ENCODE results near the gene LRRC73.
A peak's percentile ranks its signal among the peaks of the same experiment; 100 is the strongest.
"Not testable (repeated sequence)": the region's sequence is repeated elsewhere in the genome, so short reads cannot be mapped to it uniquely, and the experiment has no call there.

Gene LRRC73

DNA sequence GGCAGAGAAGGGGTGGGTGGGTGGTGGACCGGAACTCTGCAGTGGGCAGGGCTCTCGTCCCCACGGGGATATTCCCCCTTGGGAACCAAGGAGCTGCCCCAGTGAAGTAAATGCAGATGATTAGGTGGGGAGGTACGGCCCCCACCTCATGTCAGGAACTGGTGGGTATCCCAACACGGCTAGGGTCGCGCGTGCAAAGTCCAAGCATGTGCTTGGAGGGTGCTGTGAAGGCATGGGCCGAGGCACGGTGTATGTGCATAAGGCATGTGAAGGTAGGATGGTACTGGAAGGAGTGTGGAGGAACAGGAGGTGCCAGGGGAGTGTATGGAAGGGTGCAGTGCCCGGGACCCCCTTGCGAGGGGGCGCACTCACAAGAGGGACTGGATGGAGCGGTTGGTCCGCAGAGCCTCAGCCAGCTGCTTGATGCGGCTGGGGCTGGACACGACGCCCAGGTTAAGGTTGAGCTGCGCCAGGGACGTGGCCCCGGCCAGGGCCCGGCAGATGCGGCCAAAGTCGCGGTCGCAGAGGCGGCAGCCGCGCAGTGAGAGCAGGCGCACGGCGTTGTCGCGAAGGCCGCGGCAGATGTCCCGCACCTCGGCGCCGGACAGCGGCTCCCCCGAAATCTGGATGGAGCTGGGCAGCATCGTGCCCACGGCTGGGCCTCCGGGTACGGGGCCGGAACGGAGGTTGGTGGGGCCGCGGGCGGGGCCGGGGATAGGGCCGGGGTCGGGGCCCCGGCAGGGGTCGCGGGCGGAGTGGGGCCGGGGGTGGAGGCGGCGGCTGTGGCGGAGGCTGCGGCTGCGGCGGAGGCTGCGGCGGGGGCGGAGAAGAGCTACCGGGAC is 783 bp downstream of the LRRC73 start:
- no peak for DNase-seq

DNA sequence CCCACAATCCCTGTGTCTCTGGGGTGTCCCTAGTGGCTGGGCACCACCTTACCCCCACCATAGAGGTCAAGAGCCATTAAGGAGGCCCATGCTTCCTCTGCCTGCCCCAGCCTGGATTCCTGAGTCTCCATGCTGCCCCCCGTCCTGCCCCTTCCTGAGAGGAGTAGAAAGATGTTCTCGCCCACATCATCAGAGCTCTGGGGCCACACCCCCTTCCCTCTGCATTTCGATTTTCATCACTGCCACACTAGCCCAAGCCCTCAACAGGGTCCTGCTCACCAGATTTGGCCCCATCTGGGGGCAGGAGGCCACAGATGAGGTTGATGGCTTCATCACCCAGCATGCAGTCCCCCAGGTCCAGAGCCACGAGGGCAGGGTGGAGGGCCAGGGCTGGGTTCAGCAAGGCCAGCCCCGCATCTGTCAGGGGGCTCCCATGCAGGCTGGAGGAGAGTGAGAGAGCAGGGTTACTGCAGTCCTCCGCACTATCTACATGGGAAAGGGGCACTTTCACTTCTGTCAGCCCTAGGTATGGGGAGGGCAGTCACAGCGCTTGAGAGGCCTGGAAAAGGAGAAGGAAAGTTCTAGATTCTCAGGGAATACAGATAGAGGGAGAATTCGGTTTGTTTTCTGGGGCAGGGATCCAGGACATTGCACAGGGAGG is 1.5 kb downstream of the LRRC73 start:
- DNase-seq = no peak

DNA sequence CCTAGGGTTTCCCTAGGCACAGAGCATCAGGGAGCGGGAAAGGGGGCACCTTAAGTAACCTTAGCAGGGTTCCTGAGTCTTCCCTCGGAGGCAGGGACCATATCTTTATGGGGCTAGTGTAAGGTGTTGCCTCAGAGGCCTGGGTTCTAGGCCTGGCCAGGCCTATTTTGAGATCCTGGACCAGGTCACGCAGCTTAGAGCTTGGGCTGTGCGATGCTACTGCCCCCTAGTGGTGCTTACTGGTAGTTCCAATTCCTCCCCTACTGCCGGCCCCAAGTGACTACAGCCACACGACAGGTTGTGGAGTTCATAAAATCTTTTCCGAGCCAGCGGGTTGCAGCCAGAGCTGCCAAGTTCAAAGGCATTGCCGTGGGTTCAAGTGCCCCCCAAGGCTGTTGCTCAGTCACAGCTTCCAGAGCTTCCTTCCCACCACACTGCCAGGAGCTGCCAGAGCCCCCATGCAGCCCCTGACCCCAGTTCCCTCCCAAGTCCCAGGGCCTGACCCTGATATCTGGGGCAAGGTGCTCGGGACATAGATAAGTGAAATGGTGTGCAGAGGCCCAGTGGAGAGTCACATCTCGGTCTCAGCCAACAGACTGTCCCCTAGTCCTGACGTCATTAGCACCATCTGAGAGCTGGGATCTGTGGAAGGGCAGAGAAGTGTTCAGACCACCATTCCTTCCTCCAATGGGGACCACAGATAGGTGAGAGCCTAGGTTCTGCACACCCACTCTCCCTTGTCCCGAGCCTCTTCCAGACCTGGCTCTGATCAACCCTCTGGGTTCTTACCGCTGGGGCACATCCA is 3.3 kb downstream of the LRRC73 start:
- peak; percentile 70 for DNase-seq

DNA sequence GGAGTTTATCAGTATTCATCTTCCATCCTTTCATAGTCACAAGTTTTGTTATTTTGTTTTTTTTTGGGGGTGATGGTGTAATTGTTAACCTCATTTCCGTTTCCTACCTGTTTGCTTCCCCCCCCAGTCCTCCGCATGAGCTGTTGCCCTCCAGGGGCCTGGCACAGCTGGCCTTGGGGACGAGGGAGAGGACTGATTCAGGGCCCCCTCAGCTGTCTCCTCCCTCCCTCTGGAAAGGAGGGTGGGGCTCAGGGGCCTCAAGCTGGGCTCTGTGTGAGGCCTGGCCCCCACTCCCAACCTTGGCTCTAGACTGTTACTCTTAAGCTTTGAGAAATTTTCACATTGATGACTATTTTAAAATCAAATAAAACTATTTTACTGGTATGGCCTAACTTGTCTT is 4.0 kb downstream of the LRRC73 start:
- DNase-seq = no peak

DNA sequence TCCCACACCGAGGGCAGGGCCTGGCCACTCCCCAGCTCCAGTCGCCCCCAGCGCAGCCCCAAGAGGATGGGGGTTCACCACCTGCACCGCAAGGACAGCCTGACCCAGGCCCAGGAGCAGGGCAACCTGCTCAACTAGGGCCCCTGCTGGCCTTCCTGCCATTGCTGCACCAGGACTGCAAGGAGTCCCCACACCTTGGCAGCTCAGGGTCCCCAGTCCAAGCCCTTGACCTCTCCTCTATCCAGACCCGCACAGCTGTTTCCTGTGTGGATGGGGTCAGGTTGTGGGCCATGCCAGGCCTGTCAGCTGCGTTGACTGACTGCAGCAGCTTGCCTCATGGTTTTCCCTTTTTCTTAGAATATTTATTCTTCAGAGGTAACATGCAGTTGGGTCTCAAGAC is 4.4 kb downstream of the LRRC73 start:
- no peak for DNase-seq

DNA sequence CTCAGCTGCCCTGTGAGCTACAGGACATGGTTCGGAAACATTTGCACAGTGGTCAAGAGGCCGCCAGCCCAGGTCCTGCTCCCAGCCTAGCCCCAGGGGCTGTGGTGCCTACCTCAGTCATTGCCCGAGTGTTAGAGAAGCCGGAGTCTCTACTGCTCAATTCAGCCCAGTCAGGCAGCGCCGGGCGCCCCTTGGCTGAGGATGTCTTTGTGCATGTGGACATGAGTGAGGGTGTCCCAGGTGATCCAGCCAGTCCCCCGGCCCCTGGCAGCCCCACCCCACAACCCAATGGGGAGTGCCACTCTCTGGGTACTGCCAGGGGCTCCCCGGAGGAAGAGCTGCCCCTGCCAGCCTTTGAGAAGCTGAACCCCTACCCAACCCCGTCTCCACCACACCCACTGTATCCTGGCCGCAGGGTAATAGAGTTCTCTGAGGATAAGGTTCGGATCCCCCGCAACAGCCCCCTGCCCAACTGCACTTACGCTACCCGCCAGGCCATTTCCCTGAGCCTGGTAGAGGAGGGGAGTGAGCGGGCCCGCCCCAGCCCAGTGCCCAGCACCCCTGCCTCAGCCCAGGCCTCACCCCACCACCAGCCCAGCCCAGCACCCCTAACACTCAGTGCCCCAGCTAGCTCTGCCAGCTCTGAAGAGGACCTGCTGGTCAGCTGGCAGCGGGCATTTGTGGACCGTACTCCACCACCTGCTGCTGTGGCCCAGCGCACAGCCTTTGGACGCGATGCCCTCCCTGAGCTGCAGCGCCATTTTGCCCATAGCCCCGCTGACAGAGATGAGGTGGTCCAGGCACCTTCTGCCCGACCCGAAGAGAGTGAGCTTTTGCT is 5.2 kb downstream of the LRRC73 start:
- DNase-seq = no peak

DNA sequence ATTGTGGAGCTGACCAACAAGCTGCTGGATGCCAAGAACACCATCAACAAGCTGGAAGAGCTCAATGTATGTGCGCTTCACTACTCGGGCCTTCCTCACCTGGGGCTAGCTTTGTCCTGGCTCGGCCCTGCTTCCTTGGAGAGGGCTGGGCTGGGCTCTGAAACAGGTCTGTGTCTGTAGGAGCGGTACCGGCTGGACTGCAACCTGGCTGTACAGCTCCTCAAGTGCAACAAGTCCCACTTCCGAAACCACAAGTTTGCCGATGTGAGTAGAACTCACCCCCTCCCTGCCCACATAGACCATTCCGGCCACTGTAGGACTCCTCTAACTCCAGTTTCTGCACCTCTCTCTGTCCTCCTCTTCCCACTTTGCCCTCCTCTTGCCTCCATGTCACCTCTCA is 6.7 kb downstream of the LRRC73 start:
- no peak for DNase-seq

DNA sequence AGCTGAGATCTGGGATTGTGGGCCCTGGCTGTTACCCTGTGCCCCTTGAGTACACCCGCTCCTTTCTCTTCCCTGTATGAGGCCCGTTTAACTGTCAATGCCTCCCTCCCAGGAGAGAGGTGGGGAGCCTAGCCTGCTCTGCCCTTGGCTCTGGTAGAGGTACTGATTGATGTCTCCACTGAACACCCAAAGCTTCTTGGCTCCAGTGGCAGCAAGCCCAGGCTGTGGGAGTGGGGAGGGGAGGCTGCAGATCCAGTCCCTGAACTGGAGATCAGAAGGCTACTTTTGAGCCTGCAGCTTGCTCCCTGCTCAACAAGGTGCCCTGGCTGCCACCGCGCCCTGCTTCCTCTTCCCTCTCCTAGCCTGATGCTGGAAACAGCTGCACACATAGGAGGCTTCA is 7.5 kb downstream of the LRRC73 start:
- no peak for DNase-seq

DNA sequence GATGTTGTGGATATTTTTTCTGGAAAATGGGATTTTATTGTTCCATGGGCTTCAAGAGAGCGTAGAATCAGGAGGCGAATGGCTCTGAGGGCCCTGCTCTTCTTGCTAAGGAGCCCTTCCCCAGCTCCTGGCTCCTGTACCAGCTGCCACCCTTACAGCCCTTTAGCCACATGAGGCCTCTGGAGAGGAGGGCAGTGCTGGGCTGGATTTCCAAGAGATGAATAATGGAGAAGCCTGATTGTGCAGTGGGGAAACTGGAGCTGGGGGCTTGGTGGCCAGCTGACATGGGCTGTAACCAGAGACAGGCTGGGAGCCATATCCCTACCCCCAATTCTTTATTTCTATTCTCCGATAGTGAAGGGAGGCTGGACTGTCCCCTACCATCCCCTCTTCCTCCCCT is 9.2 kb downstream of the LRRC73 start:
- DNase-seq = no peak

DNA sequence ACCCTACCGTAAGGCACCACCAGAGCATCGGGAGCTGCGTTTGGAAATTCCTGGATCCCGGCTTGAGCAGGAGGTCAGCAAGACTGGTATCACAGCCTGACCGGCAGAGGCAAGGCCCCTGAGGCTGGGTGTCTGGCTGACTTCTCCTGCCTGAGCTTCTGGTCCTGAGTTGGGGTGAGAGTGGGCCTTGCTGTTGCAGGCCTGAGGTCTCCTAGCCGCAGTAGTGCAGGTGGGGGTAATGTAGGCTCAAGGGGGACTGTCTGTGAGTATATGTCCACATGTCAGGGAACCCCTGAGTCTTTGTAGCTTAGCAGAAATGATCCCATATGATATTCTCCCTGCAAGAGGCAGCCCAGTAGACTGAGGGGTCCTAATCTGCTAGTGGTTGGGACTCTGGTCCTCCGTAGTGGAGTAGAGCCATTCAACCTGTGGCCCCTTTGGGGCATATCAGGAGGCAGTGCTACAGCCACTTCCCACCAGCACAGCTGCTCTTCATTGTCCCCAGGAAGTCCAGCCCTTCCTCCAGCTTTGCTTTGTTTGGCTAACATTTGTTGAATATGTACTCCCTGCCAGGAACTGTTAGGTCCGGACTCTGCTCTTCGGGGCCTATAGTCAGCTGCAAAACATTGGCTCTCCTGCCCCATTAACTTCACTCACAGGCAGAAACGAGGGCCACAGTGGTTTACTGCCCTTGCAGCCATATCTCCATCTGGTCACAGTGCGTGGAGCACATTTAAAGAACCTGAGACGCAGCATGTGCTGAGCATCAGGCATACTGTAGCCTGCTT is 10.9 kb downstream of the LRRC73 start:
- no peak for DNase-seq

DNA sequence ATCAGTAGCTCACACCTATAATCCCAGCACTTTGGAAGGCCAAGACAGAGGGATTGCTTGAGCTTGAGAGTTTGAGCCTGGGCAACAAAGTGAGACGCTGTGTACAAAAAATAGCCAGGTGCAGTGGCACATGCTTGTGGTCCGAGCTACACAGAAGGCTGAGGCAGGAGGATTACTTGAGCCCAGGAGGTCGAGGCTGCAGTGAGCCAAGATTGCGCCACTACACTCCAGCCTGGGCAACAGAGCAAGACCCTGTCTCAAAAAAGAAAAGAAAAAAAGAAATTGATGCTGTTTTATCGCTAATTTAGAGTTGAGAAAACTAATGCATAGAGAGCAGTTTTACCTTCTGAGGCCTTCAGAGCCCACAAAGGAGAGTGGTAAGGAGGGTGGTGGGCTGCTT is 11.9 kb downstream of the LRRC73 start:
- not testable (repeated sequence) for DNase-seq

DNA sequence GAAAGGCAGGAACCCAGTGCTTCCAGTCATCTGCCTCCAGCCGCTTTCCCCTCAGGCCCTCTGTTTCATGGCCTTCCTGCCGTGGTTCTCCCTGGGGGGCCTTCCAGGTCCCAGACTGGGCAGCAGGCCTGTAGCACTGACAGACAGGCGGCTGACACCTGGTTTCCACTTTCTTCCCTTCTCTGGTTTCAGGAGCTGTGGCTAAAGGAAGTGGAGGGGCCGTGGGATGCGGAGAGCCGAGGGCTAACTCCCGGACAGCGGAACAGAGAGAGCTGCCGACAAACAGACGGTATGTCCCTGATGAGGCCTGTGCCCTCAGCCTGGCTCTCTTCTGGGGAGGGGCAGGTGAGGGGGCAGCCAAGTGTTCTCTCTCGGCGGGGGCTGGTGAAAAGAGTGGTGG is 12.5 kb downstream of the LRRC73 start:
- no peak for DNase-seq

DNA sequence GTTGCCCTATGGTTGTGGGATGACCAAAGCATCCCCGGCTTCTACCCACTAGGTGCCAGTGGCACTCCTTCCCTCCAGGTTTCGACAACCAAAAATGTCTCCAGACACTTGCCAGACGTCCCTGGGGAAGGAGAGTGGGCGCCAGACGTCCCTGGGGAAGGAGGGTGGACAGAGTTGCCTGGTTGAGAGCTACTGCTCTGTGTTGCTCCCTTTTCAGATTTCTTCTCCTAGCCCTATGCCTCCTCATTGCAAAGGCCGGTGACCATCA is 13.1 kb downstream of the LRRC73 start:
- DNase-seq = no peak

DNA sequence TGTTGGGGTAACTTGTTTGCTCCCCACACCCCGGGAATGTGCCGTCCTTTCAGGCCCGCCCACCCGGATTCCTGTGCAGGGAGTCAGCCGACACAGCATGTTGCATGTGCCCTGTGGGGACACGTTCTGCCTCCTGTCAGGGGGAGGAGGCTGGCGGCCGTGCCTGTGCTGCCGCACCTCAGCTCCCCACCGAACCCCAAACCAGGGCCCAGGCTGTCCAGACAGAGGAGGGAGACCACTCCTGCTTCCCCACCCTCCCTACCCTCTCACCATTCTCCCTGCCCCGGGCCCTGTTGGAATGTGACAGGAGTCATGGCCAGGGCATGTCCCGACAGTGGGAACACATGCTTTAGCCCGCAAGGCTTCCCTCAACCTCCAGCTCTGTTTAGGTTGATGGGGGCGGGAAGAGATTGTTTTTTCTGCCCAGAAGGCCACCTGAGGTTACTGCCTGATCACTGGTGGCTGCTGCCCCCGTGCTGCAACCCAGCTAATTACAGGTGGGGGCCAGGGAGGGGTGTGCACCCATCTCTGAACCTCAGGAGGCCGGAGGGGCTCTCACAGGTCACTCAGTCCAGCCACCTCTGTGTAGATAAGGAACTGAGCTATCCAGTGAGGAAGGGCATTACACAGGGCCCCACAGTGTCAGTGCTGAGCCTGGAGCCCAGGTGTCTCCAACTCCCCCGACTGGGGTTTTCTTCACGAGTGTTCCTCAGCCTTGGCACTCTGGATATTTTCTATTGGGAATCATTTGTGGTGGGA is 13.6 kb downstream of the LRRC73 start:
- peak; percentile 60 for DNase-seq

DNA sequence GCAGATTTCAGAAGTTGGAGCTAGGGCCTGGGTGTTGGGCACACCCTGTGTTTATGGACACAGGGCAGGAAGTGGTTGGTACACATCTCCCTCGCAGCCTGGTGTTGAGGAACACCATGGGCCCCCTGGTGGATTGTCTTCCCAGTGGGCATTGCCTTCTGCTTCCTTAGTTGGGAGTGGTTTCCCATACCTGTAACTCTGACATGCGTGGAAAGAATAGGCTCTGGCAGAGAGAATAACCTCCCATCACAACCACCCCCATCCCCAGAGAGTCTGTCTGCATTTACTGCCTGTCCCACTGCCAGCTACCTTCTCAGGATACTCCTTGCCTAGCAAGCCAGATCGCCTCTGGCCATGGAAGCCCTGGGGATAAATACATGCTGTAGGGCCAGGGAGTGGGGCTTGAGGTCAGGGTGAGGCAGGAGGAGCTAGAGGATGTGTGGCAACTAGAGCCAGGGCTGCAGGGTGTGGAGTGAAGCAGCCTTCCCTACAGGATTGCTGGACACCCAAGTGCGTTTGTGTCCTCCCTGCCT is 14.7 kb downstream of the LRRC73 start:
- DNase-seq = no peak

DNA sequence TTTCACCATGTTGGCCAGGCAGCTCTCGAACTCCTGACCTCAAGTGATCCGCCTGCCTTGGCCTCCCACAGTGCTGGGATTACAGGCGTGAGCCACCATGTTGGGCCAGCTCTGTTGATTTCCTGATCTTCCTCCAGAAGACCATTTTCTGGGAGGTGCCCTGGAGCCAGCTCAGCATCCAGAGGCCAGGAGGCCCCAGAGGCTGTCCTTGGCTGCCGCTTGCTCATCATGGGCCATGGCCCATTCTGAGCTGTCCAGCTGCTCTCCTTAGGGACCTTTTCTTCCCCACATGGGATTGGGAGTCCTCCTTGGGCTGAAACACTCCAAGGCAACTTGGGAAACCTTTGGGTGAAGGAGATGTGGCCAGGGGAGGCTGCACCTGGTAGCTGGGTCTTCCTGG is 15.4 kb downstream of the LRRC73 start:
- no peak for DNase-seq

DNA sequence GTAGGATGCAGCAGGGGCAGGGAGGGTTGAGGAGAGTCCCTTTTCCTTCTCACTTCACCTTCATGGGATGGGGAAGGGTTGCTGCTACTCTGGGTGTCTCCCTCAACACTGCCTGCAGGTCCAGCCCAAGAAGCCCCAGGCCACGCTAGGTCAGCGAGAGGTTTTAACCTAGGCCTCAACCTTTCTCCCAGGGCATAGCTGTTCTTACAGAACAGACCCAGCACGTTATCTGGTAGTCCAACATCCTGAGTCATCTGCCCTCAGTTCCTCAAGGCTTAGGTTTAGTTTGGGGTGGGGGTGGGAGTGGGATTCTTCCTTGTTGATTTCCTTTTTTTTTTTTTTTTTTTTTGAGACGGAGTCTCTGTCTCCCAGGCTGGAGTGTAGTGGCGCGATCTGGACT is 15.8 kb downstream of the LRRC73 start:
- no peak for DNase-seq

DNA sequence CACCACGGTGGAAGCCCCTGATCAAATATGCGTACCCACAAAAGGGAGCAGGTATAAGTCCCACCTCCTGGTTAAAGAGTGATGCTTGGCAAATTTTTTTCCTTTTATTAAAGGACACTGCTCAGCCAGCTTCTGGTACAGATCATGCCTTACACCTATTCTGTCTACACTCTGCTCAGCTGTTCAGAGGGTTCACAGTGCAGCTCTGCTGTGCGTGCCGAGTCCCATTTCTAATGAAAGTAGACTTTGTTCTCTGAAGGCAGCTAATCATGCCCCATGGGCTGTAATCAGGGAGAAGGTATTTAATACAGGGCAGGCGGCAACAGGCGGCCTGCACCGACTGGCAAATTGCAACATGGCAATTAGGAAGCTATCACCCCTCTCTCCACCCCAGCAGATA is 16.3 kb downstream of the LRRC73 start:
- DNase-seq = no peak

DNA sequence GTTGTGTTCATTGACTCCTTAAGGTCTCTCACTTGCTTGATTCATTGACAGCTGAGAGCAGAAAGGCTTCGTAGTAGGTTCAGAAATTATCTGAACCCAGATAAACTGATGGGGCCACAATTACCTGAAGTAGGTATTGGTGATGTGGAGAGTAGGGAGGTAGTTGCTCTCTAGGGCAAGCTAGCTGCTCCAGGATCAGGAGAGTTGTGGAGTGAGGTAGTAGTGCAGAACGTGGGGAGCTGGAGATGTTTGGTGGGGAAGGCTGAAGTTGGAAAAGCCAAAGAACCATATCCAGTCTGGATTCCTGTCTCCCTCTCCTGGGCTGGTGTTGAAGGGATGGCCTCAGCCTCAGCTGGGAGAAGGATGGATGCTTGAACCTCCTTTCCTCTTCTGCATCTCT is 16.9 kb downstream of the LRRC73 start:
- no peak for DNase-seq

DNA sequence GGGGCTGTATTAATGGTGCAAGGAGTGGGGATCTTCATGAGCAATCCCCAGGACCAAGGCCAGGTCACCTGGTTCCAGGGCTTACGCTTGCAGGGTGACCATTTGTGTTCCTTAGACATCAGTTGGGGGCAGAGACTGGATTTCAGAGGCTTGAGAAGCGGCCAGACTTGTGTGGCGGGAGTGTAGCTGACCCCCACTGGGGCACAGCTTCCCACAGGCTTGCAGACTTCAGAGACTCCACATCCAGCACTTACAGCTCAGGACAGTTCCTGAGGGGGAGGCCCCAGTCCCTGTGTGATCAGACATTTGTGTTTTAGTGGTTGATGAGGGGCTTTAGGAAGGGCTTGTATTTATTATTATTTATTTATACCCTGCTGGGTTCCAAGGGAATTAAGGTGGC is 17.5 kb downstream of the LRRC73 start:
- DNase-seq = peak; percentile 23
